D341Med (cell line): ENCODE results near the gene STING1.
"Not testable (repeated sequence)": the region's sequence is repeated elsewhere in the genome, so short reads cannot be mapped to it uniquely, and the experiment has no call there.

Experiments used
- DNase-seq: peaks from one replicate; pipeline ENCODE4 v3.0.0; 2012; ENCODE audit warnings: low spot score

Gene STING1

GRCh38 chr5:139482050-139482889, at the start of gene STING1:
Gene STING1, minus strand, starts transcription at chr5:139482758. Its CDS starts 1,054 bp downstream, at chr5:139481704.
- peak; percentile 20 for DNase-seq

- no peak for DNase-seq
Measured at GRCh38 chr5:139531772-139532169, 49.2 kb upstream of the STING1 start.

GRCh38 chr5:139530079-139530478, 47.5 kb upstream of the STING1 start:
- not testable (repeated sequence) for DNase-seq

- DNase-seq, result not testable (repeated sequence)
Measured at GRCh38 chr5:139528695-139529094, 46.1 kb upstream of the STING1 start.

GRCh38 chr5:139527896-139528467, 45.4 kb upstream of the STING1 start:
- DNase-seq, result not testable (repeated sequence)

DNA sequence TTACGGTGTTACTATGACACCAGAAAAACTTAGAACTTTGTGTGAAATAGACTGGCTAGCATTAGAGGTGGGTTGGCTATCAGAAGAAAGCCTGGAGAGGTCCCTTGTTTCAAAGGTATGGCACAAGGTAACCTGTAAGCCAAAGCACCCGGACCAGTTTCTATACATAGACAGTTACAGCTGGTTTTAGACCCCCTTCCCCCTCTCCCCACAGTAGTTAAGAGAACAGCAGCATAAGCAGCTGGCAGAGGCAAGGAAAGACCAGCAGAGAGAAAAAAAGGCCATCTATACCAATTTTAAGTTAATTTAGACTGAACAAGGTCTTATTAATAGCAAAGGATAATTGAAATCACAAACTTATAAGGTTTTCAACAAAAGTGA, 44.5 kb upstream of the STING1 start:
- not testable (repeated sequence) for DNase-seq

DNA sequence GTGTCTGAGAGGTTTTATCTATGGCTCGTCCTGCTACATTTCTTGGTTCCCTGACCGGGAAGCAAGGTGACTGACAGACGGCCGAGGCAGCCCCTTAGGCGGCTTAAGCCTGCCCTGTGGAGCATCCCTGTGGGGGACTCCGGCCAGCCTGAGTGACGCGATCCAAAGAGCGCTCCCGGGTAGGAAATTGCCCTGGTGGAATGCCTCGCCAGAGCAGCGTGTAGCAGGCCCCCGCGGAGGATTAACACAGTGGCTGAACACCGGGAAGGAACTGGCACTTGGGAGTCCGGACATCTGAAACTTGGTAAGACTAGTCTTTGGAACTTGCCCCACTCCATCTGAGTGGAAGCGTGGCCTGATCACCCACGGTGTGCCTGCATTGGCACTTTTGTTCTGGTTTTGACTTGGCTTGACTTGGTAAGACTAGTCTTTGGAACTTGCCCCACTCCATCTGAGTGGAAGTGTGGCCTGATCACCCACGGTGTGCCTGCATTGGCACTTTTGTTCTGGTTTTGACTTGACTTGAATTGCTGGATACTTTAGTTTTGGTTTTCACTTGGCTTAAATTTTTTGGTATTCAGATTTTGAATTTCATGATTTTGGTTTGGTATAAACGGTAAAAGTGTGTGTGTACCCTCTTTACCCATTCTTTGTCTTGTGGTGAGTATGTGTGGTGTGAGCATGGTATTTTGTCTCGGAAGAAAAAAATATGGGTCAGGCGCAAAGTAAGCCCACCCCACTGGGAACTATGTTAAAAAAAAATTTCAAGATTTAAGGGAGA, 43.9 kb upstream of the STING1 start:
- not testable (repeated sequence) for DNase-seq

- not testable (repeated sequence) for DNase-seq
Measured at GRCh38 chr5:139525586-139526308, 43.2 kb upstream of the STING1 start.

- DNase-seq, result no peak
Measured at GRCh38 chr5:139524940-139525585, 42.5 kb upstream of the STING1 start.

DNA sequence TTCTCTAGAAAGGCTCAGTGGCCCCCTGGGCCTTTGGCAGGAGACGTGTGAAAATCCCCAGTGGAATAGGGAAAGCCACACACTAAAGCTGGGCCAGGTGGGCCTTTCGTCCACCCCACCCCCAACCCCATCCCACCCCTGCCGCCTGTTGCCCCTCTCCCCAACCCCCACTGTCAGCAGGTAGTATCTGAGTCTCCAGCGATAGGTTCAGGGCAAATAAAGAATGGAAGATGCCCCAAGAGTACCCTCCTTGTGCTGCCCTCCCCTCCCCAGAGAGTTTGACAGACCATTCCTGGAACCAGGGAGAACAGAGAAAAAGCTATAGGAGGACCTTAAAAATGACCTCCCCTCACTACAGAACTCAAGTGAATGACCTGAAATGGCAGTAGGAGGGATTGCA, 41.9 kb upstream of the STING1 start:
- no peak for DNase-seq

GRCh38 chr5:139523635-139524445, 41.3 kb upstream of the STING1 start:
- no peak for DNase-seq

DNA sequence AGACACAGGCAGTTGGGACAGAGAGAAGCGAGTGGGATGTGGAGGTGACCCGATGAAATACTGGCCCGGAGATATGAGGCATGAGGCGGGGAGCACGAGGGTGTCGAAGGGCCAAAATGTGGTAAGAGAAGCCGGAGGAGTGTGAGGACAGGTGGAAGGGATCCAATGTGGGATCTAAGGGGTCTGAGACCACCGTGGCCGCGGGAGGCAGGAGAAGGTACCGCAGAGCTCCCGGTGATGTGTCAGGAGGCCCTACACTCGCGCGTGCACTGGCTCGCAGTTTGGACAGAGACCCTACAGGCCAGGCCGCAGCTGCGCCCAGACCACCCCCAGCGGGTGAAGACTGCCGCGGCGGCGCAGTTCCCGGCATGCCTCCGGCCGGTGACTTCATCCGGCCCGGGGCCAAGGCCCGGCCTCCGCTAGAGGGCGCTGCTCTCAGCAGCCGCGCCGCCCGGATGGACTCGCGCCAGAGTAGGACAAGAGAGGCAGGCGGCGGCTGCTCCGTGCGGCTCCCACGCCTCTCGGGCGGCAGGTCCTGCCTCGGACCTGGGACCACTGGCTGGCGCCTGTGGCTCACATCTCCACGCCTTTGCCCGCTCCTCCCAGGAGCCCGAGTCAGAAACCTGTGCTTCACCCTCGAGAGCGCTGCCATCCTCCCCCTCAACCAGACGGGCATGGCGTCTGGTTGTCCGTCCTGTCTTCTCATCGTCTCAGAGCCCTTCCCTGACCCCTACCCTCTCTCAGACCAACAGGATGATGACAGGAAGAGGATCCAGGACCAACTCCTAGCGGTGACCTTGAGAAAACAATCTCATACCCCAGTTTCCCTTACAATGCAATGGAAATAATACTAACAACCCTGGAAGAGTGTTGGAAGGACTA, 35.4 kb upstream of the STING1 start:
- DNase-seq, result peak; percentile 97

DNA sequence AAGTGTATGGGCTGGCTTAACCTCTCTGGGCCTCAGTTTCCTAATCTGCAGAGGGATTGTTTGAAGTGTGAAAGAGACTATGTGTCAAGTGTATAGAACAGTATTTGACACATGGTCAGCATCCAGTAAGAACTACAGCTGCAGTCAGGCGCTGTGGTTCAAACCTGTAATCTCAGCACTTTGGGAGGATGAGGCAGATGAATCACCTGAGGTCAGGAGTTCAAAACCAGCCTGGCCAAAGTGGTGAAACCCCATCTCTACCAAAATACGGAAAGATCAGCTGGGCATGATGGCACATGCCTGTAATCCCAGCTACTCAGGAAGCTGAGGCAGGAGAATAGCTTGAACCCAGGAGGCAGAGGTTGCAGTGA, 31.9 kb upstream of the STING1 start:
- DNase-seq, result no peak

GRCh38 chr5:139513852-139514485, 31.4 kb upstream of the STING1 start:
- DNase-seq, result no peak

DNA sequence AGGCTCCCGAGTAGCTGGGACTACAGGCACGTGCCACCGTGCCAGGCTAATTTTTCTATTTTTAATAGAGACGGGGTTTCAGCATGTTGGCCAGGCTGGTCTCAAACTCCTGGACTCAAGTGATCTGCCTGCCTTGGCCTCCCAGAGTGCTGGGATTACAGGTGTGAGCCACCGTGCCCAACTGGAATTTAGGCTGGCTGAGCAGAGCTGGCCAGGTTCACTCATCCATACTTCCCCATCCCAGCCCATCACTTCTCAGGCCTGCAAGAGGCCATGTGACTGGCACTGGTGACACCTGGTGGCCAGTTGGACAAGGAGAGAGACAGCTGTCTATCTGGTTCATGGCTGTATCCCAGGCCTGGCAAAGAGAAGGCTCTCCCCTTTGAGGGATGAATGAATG, 30.9 kb upstream of the STING1 start:
- DNase-seq, result peak; percentile 73

GRCh38 chr5:139512786-139513390, 30.3 kb upstream of the STING1 start:
- DNase-seq, result no peak

- not testable (repeated sequence) for DNase-seq
Measured at GRCh38 chr5:139504722-139505121, 22.2 kb upstream of the STING1 start.

- not testable (repeated sequence) for DNase-seq
Measured at GRCh38 chr5:139503879-139504278, 21.3 kb upstream of the STING1 start.
